ENCODE measurements around the gene ITGBL1.

Gene ITGBL1

GRCh38 chr13:101706651-101707050 lies 254.2 kb downstream of the ITGBL1 start:
- no peak for DNase-seq

- no peak for DNase-seq
Measured at GRCh38 chr13:101707659-101708058, 255.2 kb downstream of the ITGBL1 start.

- DNase-seq: no peak
Measured at GRCh38 chr13:101708115-101708514, 255.6 kb downstream of the ITGBL1 start.

GRCh38 chr13:101709952-101710351 lies 257.5 kb downstream of the ITGBL1 start:
- no peak for DNase-seq

GRCh38 chr13:101711307-101712025 lies 259.0 kb downstream of the ITGBL1 start:
- no peak for DNase-seq

GRCh38 chr13:101712026-101712348 lies 259.5 kb downstream of the ITGBL1 start:
- DNase-seq: no peak

GRCh38 chr13:101714195-101714594 lies 261.7 kb downstream of the ITGBL1 start:
- no peak for DNase-seq

- DNase-seq: no peak
Measured at GRCh38 chr13:101717353-101717752, 264.9 kb downstream of the ITGBL1 start.

GRCh38 chr13:101718496-101718895 lies 266.0 kb downstream of the ITGBL1 start:
- DNase-seq: no peak

- DNase-seq: no peak
Measured at GRCh38 chr13:101726681-101727080, 274.2 kb downstream of the ITGBL1 start.

- DNase-seq: no peak
Measured at GRCh38 chr13:101727118-101727517, 274.6 kb downstream of the ITGBL1 start.

GRCh38 chr13:101728021-101728420 lies 275.5 kb downstream of the ITGBL1 start:
- DNase-seq: no peak

- DNase-seq: no peak
Measured at GRCh38 chr13:101728615-101729014, 276.1 kb downstream of the ITGBL1 start.

- no peak for DNase-seq
Measured at GRCh38 chr13:101730420-101731000, 278.0 kb downstream of the ITGBL1 start.

GRCh38 chr13:101736566-101736965 lies 284.1 kb downstream of the ITGBL1 start:
- DNase-seq: no peak

- DNase-seq: no peak
Measured at GRCh38 chr13:101738336-101738735, 285.9 kb downstream of the ITGBL1 start.

GRCh38 chr13:101739382-101740178 lies 287.1 kb downstream of the ITGBL1 start:
- DNase-seq: no peak

- no peak for DNase-seq
Measured at GRCh38 chr13:101746513-101746912, 294.0 kb downstream of the ITGBL1 start.

- no peak for DNase-seq
Measured at GRCh38 chr13:101747039-101747438, 294.6 kb downstream of the ITGBL1 start.

- no peak for DNase-seq
Measured at GRCh38 chr13:101749584-101749983, 297.1 kb downstream of the ITGBL1 start.

- no peak for DNase-seq
Measured at GRCh38 chr13:101751488-101751887, 299.0 kb downstream of the ITGBL1 start.

GRCh38 chr13:101752432-101752831 lies 300.0 kb downstream of the ITGBL1 start:
- no peak for DNase-seq

- DNase-seq: no peak
Measured at GRCh38 chr13:101755228-101755887, 302.9 kb downstream of the ITGBL1 start.
